NCI-H2196 (cell line): ENCODE measurements around the gene LRRTM4.
"Not testable (repeated sequence)": the region's sequence is repeated elsewhere in the genome, so short reads cannot be mapped to it uniquely, and the experiment has no call there.

Experiments
- DNase-seq: peaks from one replicate; lab custom pipeline; 2025; ENCODE audit not compliant: unreplicated experiment; lab: John Stamatoyannopoulos, UW

LRRTM4 gene

DNA sequence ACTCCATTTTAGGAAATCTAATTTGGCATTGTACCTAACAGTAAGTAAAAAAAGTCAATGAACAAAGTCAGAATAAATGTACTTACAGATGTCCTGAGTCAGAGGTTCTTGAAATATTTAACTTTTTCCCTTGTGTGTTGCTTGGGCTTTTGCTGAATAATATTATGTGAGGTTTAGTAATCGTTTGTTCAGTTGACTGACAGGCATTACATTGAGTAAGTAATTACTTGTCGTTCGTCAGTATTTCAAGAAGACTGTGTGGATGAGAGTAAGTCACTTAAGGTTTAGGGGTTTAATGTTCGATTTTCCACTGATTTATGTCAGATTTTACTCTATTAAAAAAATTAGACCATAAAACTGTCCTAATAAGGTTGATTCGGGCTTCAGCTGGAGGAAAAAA, 342.9 kb downstream of the LRRTM4 start:
- no peak for DNase-seq

GRCh38 chr2:77175266-77175780, 346.9 kb downstream of the LRRTM4 start:
- DNase-seq: not testable (repeated sequence)

DNA sequence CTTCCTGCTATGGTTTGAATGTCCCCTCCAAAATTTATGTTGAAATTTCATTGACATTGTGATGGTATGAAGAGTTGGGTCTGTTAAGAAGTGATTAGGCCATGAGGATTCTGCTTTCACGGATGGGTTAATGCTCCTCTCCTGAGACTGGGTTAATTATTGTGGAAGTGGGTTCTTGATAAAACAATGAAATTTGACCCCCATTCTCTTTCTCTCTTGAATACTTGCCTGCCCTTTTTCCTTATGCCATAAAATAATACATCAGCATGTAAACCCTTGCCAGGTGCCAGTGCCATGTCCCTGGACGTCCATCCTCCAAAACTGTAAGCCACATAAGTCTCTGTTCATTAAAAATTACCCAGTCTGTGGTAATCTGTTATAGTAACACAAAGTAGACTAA, 352.8 kb downstream of the LRRTM4 start:
- no peak for DNase-seq

DNA sequence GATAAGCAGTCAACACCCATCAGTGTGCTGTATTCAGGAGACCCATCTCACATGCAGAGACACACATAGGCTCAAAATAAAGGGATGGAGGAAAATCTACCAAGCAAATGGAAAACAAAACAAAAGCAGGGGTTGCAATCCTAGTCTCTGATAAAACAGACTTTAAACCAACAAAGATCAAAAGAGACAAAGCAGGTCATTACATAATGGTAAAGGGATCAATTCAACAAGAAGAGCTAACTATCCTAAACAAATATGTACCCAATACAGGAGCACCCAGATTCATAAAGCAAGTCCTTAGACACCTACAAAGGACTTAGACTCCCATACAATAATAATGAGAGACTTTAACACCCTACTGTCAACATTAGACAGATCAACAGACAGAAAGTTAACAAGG, 358.2 kb downstream of the LRRTM4 start:
- DNase-seq: not testable (repeated sequence)

DNA sequence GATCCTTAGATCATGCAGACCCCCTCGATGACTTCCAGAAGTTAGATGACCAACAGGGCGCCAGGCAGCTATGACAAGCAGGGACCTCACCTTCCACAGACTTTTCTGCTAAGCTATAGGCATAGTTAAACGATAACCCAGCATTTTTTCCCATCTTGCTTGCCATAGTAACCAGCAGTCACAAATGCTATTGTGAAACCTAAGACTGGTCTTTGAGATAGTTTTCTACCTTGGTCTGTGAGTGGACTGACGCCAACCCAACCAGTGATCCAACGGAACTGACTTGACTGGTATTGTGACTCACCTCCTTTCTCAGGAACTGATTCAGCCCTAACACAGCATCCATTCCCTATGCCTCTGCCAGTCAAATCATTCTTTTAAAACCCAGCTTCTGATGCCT, 361.2 kb downstream of the LRRTM4 start:
- DNase-seq: no peak

GRCh38 chr2:77156599-77156998, 365.6 kb downstream of the LRRTM4 start:
- DNase-seq: no peak

GRCh38 chr2:77155511-77155910, 366.7 kb downstream of the LRRTM4 start:
- DNase-seq: no peak

DNA sequence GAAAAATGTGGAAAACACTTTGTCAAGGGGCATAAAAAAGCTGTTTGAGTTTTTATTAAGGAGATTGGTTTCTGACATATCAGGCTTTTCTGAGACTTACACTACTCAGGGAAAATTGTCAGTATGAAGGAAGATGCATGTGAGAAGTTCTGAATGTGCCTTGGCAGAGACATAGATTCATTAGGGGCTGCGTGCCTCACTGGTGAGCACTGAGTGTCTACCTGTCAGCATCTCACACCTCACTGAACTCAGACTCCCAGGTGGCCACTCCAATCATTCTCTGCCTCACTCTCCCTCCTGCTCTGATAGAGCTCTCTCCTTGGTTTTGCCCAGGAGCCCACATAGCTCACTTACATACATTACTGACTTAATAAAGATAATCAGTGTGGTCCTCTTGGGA, 372.6 kb downstream of the LRRTM4 start:
- DNase-seq: no peak

- no peak for DNase-seq
These were observed 375.0 kb downstream of the LRRTM4 start for GRCh38 chr2:77147153-77147552.

DNA sequence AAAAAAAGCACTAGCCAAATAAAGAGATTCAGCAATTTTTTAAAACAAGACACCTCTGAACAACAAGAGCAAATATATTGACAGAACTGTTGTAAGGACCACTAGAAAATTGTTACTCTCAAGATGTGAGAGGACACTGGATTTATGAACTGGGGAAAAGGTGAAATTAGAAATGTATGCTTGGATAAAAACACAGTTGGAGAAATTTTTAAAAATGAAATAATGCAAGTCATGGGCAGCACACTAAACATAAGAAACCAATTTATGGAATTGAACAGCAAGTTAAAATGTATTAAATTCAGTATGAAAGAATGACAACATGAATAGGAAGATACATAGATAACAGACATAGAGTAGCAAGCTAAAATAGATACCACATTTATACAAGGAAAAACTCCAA, 377.4 kb downstream of the LRRTM4 start:
- DNase-seq: no peak

- no peak for DNase-seq
These were observed 380.0 kb downstream of the LRRTM4 start for GRCh38 chr2:77142141-77142540.

GRCh38 chr2:77128479-77128878, 393.7 kb downstream of the LRRTM4 start:
- not testable (repeated sequence) for DNase-seq

DNA sequence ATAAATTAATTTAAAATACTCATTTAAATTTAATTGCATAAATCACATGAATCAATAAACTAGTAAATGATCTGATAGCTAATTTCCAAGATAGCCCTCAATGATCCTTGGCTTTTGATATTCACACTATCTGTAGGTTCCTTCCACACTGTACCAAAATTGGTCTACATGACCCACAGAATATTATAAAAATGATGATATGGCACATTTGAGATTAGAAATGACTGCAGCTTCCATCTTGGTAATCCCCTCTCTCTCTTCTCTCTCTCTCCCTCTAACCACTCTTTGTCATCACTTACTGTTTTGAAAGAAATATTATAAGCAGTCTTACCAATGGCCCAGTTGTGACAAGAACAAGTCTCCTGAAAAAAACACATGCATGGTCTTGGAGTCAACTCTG, 394.8 kb downstream of the LRRTM4 start:
- no peak for DNase-seq

DNA sequence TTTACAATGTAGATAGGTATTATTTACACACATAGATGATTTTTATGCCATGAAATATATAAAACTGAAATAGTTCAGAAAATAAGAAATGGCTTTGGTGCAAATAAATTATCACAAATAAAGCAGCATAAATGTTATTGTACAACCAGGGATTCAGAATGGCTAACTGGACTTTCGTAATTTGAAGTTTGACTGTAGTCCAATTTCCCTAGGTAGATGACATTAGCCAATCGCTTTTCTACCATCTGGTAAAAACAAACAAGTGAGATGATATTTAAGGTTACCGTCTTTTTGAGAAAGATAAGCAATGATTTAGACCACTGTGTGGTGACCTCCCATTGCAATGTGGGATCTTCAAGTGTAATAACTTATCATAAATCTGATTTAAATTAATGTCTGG, 400.7 kb downstream of the LRRTM4 start:
- no peak for DNase-seq

DNA sequence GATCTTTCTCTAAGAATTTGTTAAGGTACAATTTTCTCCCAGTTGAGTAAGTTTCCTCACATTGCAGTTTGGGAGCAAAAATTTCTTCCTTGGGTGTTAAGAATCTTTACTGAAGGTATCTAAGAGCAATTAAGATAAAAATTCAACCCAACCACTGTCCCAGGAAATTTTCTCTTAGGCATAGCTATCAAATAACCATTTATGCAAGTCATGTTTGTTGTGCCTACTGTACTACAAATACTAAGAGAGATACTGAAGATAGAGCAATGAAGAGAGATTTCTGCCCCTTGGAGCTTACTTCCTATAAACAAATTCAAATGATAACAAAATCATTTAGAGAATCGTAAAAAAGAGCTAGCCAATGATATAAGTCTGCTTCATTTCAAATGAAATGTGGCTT, 402.8 kb downstream of the LRRTM4 start:
- no peak for DNase-seq

DNA sequence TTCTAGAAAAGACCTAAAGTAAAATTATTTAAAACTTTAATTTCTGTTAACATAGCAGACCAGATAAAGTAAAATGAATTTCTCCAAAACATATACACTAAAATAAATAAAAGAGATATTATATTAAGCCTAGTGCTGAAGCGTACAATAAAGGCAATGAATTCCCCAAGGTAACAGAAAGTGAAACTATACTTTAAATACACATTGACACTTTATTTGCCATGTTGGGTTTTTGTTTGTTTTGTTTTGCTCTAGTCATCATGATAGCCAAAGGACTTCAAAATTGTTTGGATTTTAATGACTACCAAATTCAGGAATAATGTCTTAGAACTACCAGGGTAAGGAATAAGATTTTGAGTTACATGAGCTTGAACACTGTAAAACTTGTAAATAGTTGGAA, 413.3 kb downstream of the LRRTM4 start:
- no peak for DNase-seq

DNA sequence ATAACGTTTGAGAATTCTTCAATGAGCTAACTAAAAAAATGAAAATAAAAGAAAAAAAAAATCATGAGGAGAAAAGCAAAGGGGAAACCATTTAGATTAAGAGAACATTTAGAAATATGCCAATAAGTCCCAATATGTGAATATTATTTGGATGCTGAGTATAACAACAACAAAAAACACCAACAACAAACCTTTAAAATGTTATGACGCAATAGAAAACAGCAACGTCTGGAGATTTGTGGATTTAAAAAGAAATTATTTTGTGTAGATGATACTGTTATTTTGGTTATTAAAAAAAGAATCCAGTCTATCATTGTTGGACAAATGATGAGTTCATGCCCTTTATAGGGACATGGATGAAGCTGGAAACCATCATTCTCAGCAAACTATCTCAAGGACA, 417.2 kb downstream of the LRRTM4 start:
- DNase-seq: no peak

GRCh38 chr2:77104554-77104953, 417.6 kb downstream of the LRRTM4 start:
- DNase-seq: no peak

- no peak for DNase-seq
These were observed 419.2 kb downstream of the LRRTM4 start for GRCh38 chr2:77102927-77103326.

GRCh38 chr2:77101796-77102452, 420.3 kb downstream of the LRRTM4 start:
- DNase-seq: no peak

- DNase-seq: no peak
These were observed 422.2 kb downstream of the LRRTM4 start for GRCh38 chr2:77099961-77100360.

DNA sequence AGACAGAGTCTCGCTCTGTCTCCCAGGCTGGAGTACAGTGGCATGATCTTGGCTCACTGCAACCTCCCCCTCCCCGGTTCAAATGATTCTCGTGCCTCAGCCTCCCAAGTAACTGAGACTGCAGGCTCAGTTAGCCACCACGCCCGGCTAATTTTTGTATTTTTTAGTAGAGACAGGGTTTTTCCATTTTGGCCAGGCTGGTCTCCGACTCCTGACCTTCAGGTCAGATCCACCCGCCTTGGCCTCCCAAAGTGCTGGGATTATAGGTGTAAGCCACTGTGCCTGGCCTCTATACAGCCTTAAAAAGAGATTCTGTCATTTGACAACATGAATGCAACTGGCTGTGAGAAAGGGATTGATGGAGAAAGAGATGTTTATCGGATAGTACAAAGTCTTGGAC, 426.7 kb downstream of the LRRTM4 start:
- not testable (repeated sequence) for DNase-seq

GRCh38 chr2:77095096-77095495, 427.1 kb downstream of the LRRTM4 start:
- no peak for DNase-seq
